IgD-negative memory B cell (primary cell): Measurements from ENCODE around the gene OR9Q2. TPM values are rescaled to one million over a fixed set of nuclear protein-coding genes. Genes with fewer than 3 reads are reported as not detected.
"Not testable (repeated sequence)": the region's sequence is repeated elsewhere in the genome, so short reads cannot be mapped to it uniquely, and the experiment has no call there.

Source experiments
- H3K27ac Mint-ChIP-seq, 3 donors: one replicate each; pipeline ENCODE4 v1.8.0; 2020 to 2022; ENCODE audit warnings: mild to moderate bottlenecking in 3 of 3, mixed read lengths in 3 of 3, moderate library complexity in 1 of 3
- H3K27me3 Mint-ChIP-seq: one replicate; pipeline ENCODE4 v1.8.0; 2021; ENCODE audit warnings: mixed read lengths
- H3K36me3 Mint-ChIP-seq: one replicate; pipeline ENCODE4 v1.8.0; 2020; ENCODE audit warnings: mild to moderate bottlenecking, mixed read lengths
- H3K4me1 Mint-ChIP-seq, 3 donors: one replicate each; pipeline ENCODE4 v1.8.0; 2020 to 2022; ENCODE audit warnings: mixed read lengths in 3 of 3, mild to moderate bottlenecking in 1 of 3
- H3K4me3 Mint-ChIP-seq, 4 donors: one replicate each; pipeline ENCODE4 v1.8.0; 2020 to 2022; ENCODE audit warnings: mild to moderate bottlenecking in 4 of 4, mixed read lengths in 4 of 4, moderate library complexity in 3 of 4
- H3K9me3 Mint-ChIP-seq, 3 donors: one replicate each; pipeline ENCODE4 v1.8.0; 2020 to 2021; ENCODE audit warnings: mixed read lengths in 3 of 3, mild to moderate bottlenecking in 1 of 3
- polyA plus RNA-seq: library from polyadenylated mRNA; unstranded; fragments of 300-500 nt; fragmentation: Illumina TruSeq; gene quantifications from one replicate; pipeline ENCODE4 v1.2.3, GENCODE V29; 2021

The OR9Q2 gene
- not detected for polyA plus RNA-seq

GRCh38 chr11:58188770-58189169 is at the start of gene OR9Q2:
Gene OR9Q2, plus strand, starts transcription at chr11:58189070. Its CDS starts 1,421 bp downstream, at chr11:58190491.
- Mint-ChIP-seq H3K36me3 (no peaks in the 10 kb centered on the region), H3K4me1 (no peaks in the 10 kb centered on the region), H3K9me3 (no peaks in the 10 kb centered on the region), H3K27ac (no peak within 1 kb of the TSS), H3K4me3 (no peak within 1 kb of the TSS), H3K27me3 (peaks cover 2% of the 10 kb centered on the region)

- Mint-ChIP-seq H3K4me3 (no peak overlapping the region), H3K9me3 (peaks cover 0 to 1% (median 0%) of the 10 kb centered on the region in 3 donors), H3K27me3 (peaks cover 2% of the 10 kb centered on the region), H3K27ac (no peak overlapping the region), H3K4me1 (no peaks in the 10 kb centered on the region), H3K36me3 (no peaks in the 10 kb centered on the region)
Measured at GRCh38 chr11:58142761-58143160, 46.1 kb upstream of the OR9Q2 start.

GRCh38 chr11:58152781-58153180 is 36.1 kb upstream of the OR9Q2 start:
- Mint-ChIP-seq H3K4me3 (no peak overlapping the region), H3K36me3 (no peaks in the 10 kb centered on the region), H3K27me3 (peaks cover 6% of the 10 kb centered on the region), H3K27ac (no peak overlapping the region), H3K9me3 (peaks cover 0 to 4% (median 4%) of the 10 kb centered on the region in 3 donors), H3K4me1 (no peaks in the 10 kb centered on the region)

GRCh38 chr11:58164389-58164788 is 24.5 kb upstream of the OR9Q2 start:
- H3K4me1 Mint-ChIP-seq: no peaks in the 10 kb centered on the region
- no peaks in the 10 kb centered on the region for H3K27me3 Mint-ChIP-seq
- no peak overlapping the region for H3K4me3 Mint-ChIP-seq
- peaks cover 0 to 6% (median 4%) of the 10 kb centered on the region in 3 donors for H3K9me3 Mint-ChIP-seq
- no peaks in the 10 kb centered on the region for H3K36me3 Mint-ChIP-seq
- H3K27ac Mint-ChIP-seq: no peak overlapping the region

GRCh38 chr11:58164990-58165389 is 23.9 kb upstream of the OR9Q2 start:
- H3K27me3 Mint-ChIP-seq: peaks cover 2% of the 10 kb centered on the region
- no peaks in the 10 kb centered on the region for H3K36me3 Mint-ChIP-seq
- H3K4me3 Mint-ChIP-seq: no peak overlapping the region
- H3K4me1 Mint-ChIP-seq: no peaks in the 10 kb centered on the region
- no peak overlapping the region for H3K27ac Mint-ChIP-seq
- peaks cover 0 to 4% (median 3%) of the 10 kb centered on the region in 3 donors for H3K9me3 Mint-ChIP-seq

GRCh38 chr11:58165504-58166106 is 23.3 kb upstream of the OR9Q2 start:
- Mint-ChIP-seq H3K4me3 (no peak overlapping the region), H3K27ac (no peak overlapping the region), H3K9me3 (no peaks in the 10 kb centered on the region), H3K27me3 (peaks cover 2% of the 10 kb centered on the region), H3K36me3 (no peaks in the 10 kb centered on the region), H3K4me1 (no peaks in the 10 kb centered on the region)

GRCh38 chr11:58177409-58178054 is 11.3 kb upstream of the OR9Q2 start:
- Mint-ChIP-seq H3K9me3 (no peaks in the 10 kb centered on the region), H3K27ac (no peak overlapping the region), H3K4me1 (no peaks in the 10 kb centered on the region), H3K4me3 (no peak overlapping the region), H3K36me3 (peaks cover 5% of the 10 kb centered on the region), H3K27me3 (peaks cover 16% of the 10 kb centered on the region)

- Mint-ChIP-seq H3K4me3 (no peak overlapping the region), H3K27me3 (peaks cover 16% of the 10 kb centered on the region), H3K36me3 (peaks cover 5% of the 10 kb centered on the region), H3K4me1 (no peaks in the 10 kb centered on the region), H3K9me3 (no peaks in the 10 kb centered on the region), H3K27ac (no peak overlapping the region)
Measured at GRCh38 chr11:58178444-58178843, 10.4 kb upstream of the OR9Q2 start.

GRCh38 chr11:58179648-58180047 is 9.2 kb upstream of the OR9Q2 start:
- Mint-ChIP-seq H3K27me3 (peaks cover 16% of the 10 kb centered on the region), H3K36me3 (peaks cover 5% of the 10 kb centered on the region)

GRCh38 chr11:58186938-58187337 is 1.9 kb upstream of the OR9Q2 start:
- H3K4me1 Mint-ChIP-seq: no peaks in the 10 kb centered on the region

More at GRCh38 chr11:58179648-58180047, 9.2 kb upstream of the OR9Q2 start:
- Mint-ChIP-seq H3K27ac (no peak overlapping the region), H3K4me1 (no peaks in the 10 kb centered on the region), H3K4me3 (no peak overlapping the region), H3K9me3 (no peaks in the 10 kb centered on the region)

GRCh38 chr11:58192229-58192628 is 3.4 kb downstream of the OR9Q2 start:
- H3K27me3 Mint-ChIP-seq: peaks cover 2% of the 10 kb centered on the region
- H3K27ac Mint-ChIP-seq: no peak overlapping the region
- no peaks in the 10 kb centered on the region for H3K36me3 Mint-ChIP-seq
- no peaks in the 10 kb centered on the region for H3K4me1 Mint-ChIP-seq
- H3K9me3 Mint-ChIP-seq: peaks cover 0 to 12% (median 2%) of the 10 kb centered on the region in 3 donors
- no peak overlapping the region for H3K4me3 Mint-ChIP-seq

More at GRCh38 chr11:58186938-58187337, 1.9 kb upstream of the OR9Q2 start:
- Mint-ChIP-seq H3K27me3 (peaks cover 2% of the 10 kb centered on the region), H3K9me3 (no peaks in the 10 kb centered on the region), H3K4me3 (no peak overlapping the region), H3K27ac (no peak overlapping the region), H3K36me3 (no peaks in the 10 kb centered on the region)

- peaks cover 2% of the 10 kb centered on the region for H3K27me3 Mint-ChIP-seq
- H3K4me1 Mint-ChIP-seq: no peaks in the 10 kb centered on the region
- no peaks in the 10 kb centered on the region for H3K36me3 Mint-ChIP-seq
- H3K4me3 Mint-ChIP-seq: no peak overlapping the region
- H3K9me3 Mint-ChIP-seq: peaks cover 2 to 18% (median 3%) of the 10 kb centered on the region in 3 donors
- no peak overlapping the region for H3K27ac Mint-ChIP-seq
Measured at GRCh38 chr11:58193391-58193790, 4.5 kb downstream of the OR9Q2 start.

- H3K27ac Mint-ChIP-seq: no peak overlapping the region
- no peaks in the 10 kb centered on the region for H3K36me3 Mint-ChIP-seq
- H3K9me3 Mint-ChIP-seq: peaks cover 2 to 18% (median 3%) of the 10 kb centered on the region in 3 donors
- H3K4me1 Mint-ChIP-seq: no peaks in the 10 kb centered on the region
- no peaks in the 10 kb centered on the region for H3K27me3 Mint-ChIP-seq
- H3K4me3 Mint-ChIP-seq: no peak overlapping the region
Measured at GRCh38 chr11:58195939-58196338, 7.1 kb downstream of the OR9Q2 start.

- peak overlapping the region in 1 of 3 donors; percentile 20 for H3K27ac Mint-ChIP-seq
- no peaks in the 10 kb centered on the region for H3K36me3 Mint-ChIP-seq
- H3K27me3 Mint-ChIP-seq: no peaks in the 10 kb centered on the region
- H3K9me3 Mint-ChIP-seq: peaks cover 4 to 18% (median 4%) of the 10 kb centered on the region in 3 donors
- no peaks in the 10 kb centered on the region for H3K4me1 Mint-ChIP-seq
- no peak overlapping the region for H3K4me3 Mint-ChIP-seq
Measured at GRCh38 chr11:58199271-58199670, 10.4 kb downstream of the OR9Q2 start.

- no peaks in the 10 kb centered on the region for H3K4me1 Mint-ChIP-seq
- H3K9me3 Mint-ChIP-seq: peaks cover 0 to 2% (median 1%) of the 10 kb centered on the region in 3 donors
- peaks cover 1% of the 10 kb centered on the region for H3K27me3 Mint-ChIP-seq
- H3K27ac Mint-ChIP-seq: peak within 1 kb of the TSS in 1 of 3 donors; percentile 48
- no peak within 1 kb of the TSS for H3K4me3 Mint-ChIP-seq
- H3K36me3 Mint-ChIP-seq: no peaks in the 10 kb centered on the region
Measured at GRCh38 chr11:58204042-58204441, 15.2 kb downstream of the OR9Q2 start, which contains the start of gene OR1S2. Gene OR1S2, minus strand, starts transcription at chr11:58204142. Its CDS starts 0 bp downstream, at chr11:58204142.

- H3K4me1 Mint-ChIP-seq, H3K27me3 Mint-ChIP-seq, H3K4me3 Mint-ChIP-seq, H3K9me3 Mint-ChIP-seq, H3K36me3 Mint-ChIP-seq, H3K27ac Mint-ChIP-seq: not testable (repeated sequence)
Measured at GRCh38 chr11:58212420-58212819, 23.6 kb downstream of the OR9Q2 start, which contains the start of gene OR1S1. Gene OR1S1, plus strand, starts transcription at chr11:58212720.
